K562 (cell line): Measurements from ENCODE around the gene PLXNA2. TPM values are rescaled to one million over a fixed set of nuclear protein-coding genes. Genes with fewer than 3 reads are reported as not detected.
A peak's percentile ranks its signal among the peaks of the same experiment; 100 is the strongest.

Experiments used
- ARHGAP35 ChIP-seq: fragments of 450-650 bp; IDR thresholded peaks from 2 replicates; pipeline ENCODE4 v1.6.1; 2018; ENCODE audit not compliant: partially characterized antibody
- ARNT ChIP-seq, 2 experiments: fragments of 450-650 bp; IDR thresholded peaks; 2 replicates each; pipeline ENCODE4 v1.6.1; 2016; ENCODE audit warnings: mild to moderate bottlenecking in 1 of 2
- BCOR ChIP-seq: fragments of 450-650 bp; IDR thresholded peaks from 2 replicates; pipeline ENCODE4 v1.6.1; 2016
- BRD4 ChIP-seq: fragments of 200-600 bp; sonication (generic); IDR thresholded peaks from 2 replicates; pipeline ENCODE4 v1.6.1; 2017; ENCODE audit warnings: inconsistent platforms
- MXD1 ChIP-seq: fragments of 250-450 bp; sonication (Bioruptor Pico); IDR thresholded peaks from 2 replicates; pipeline ENCODE4 v1.8.0; 2021; ENCODE audit warnings: borderline replicate concordance, mild to moderate bottlenecking, moderate library complexity; ENCODE audit not compliant: poor library complexity, severe bottlenecking
- PRPF4 ChIP-seq: fragments of 200-400 bp; formaldehyde crosslinking; IDR thresholded peaks from one replicate; pipeline ENCODE4 v1.6.1; 2017; ENCODE audit warnings: low read length, low read depth, mild to moderate bottlenecking; ENCODE audit not compliant: insufficient read depth, poor library complexity, severe bottlenecking
- RBM25 ChIP-seq: fragments of 200-400 bp; formaldehyde crosslinking; IDR thresholded peaks from 2 replicates; pipeline ENCODE4 v1.6.1; 2018; ENCODE audit warnings: low read length, low read depth, moderate library complexity; ENCODE audit not compliant: severe bottlenecking
- SMAD3 ChIP-seq: fragments of 450-650 bp; formaldehyde crosslinking; conservative IDR thresholded peaks from 2 replicates; pipeline ENCODE4 v1.4.0; 2020; ENCODE audit warnings: mild to moderate bottlenecking
- SMC3 ChIP-seq: conservative IDR thresholded peaks from 2 replicates; pipeline ENCODE4 v1.6.1; 2011; ENCODE audit warnings: low read depth, low read length, improper control_type of control experiment; ENCODE audit not compliant: insufficient read depth
- TBP ChIP-seq: optimal IDR thresholded peaks from 2 replicates; pipeline ENCODE3; 2011; ENCODE audit warnings: low read depth, low read length, improper control_type of control experiment
- TFAM ChIP-seq: fragments of 250-450 bp; sonication (Bioruptor Pico); conservative IDR thresholded peaks from 2 replicates; pipeline ENCODE4 v1.5.0; 2021; ENCODE audit warnings: mild to moderate bottlenecking, moderate library complexity
- ZBTB7A ChIP-seq: IDR thresholded peaks from 2 replicates; pipeline ENCODE4 v1.6.1; 2011; ENCODE audit warnings: low read depth, mild to moderate bottlenecking, low read length, moderate library complexity, borderline replicate concordance; ENCODE audit not compliant: control insufficient read depth
- ZC3H8 ChIP-seq: fragments of 450-650 bp; IDR thresholded peaks from 2 replicates; pipeline ENCODE4 v1.6.1; 2017
- ZNF316 ChIP-seq: fragments of 450-650 bp; IDR thresholded peaks from 2 replicates; pipeline ENCODE4 v1.6.1; 2016
- ZNF398 ChIP-seq: fragments of 250-450 bp; sonication (Bioruptor Pico); IDR thresholded peaks from 2 replicates; pipeline ENCODE4 v1.8.0; 2021; ENCODE audit warnings: moderate library complexity, mild to moderate bottlenecking, inconsistent platforms
- ZNF561 ChIP-seq: fragments of 450-650 bp; formaldehyde crosslinking; conservative IDR thresholded peaks from 2 replicates; pipeline ENCODE4 v1.4.0; 2020; ENCODE audit warnings: mild to moderate bottlenecking, moderate library complexity
- polyA plus RNA-seq, 8 experiments: library from polyadenylated mRNA; depleted of rRNA in 4 of 8; stranded (reverse) in 5 of 8; unstranded in 3 of 8; fragments of >200 nt; fragmentation: Nextera tagmentation in 2 of 8; fragmentation: Illumina TruSeq in 1 of 8; extraction: Ambion mirVana in 2 of 8; extraction: Trizol in 1 of 8; gene quantifications; 2 replicates each; pipeline versions ENCODE4 v1.2.1 to v1.2.3, GENCODE V29; 2011 to 2014; ENCODE audit warnings: inconsistent platforms in 1 of 8, missing spikeins in 1 of 8
- total RNA-seq, 7 experiments: library from RNA; depleted of rRNA in 6 of 7; stranded (reverse); fragments of >200 nt in 6 of 7; fragmentation: Illumina TruSeq in 2 of 7; extraction: Trizol in 2 of 7; gene quantifications; 2 replicates each; pipeline versions ENCODE4 v1.2.1 to v1.2.3, GENCODE V29; 2011 to 2021; ENCODE audit warnings: low replicate concordance in 1 of 7
- TF ChIP-seq, protein P1 (sequence below), 2 experiments: IDR thresholded peaks; 2 replicates each; pipeline ENCODE4 v1.6.1; 2012; ENCODE audit warnings: improper control_type of control experiment in 2 of 2, low read depth in 2 of 2, low read length in 2 of 2, borderline replicate concordance in 1 of 2
- TF ChIP-seq, protein P2 (sequence below): fragments of 250-450 bp; sonication (Bioruptor Pico); IDR thresholded peaks from 2 replicates; pipeline ENCODE4 v1.4.0; 2020

Gene PLXNA2
- total and polyA plus RNA-seq, 9 of the 15 experiments (the other 6 are each of a cell fraction or from before 2014, with no cell fraction given), result 0.01 to 1.3 (median 0.32) TPM

DNA sequence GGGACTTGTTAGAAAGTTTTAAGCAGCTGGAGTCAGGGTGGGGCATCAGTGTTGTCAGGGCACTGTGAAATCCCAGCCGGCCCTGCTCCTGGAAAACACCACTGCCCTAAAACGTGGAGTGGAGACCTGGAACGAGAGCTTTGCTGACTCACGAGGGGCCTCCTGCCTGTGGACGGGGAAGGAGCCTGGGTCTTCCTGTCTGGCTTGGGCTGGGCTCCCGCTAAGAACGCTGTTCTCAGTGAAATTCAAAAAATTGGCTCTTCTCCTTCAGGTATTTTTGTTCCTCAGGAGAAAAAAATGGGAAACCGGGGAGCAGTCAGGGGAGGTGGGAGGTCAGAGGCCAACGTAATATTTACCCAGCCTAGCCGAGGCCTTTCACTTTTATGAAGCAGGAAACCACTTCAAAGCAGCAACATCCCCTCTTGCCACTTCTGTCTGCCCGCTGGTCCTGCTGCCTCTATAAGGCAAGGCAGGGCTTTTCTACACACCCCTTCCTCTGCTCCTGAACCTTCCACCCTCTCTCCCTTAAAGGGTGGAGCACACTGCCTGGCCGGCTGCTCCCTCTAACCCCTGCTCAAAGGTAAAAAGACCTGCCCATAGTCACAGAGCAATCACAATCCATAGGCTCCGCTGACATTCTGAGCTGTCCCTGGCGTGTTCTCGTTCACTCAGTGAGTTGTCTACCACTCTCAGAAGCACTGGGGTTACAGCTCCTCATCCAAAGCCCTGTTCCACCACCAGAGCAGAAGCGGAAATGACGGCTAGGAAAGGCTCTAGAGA is 8.0 kb downstream of the PLXNA2 start (continued):
- TF ChIP-seq ARNT (IDR thresholded peaks at IDR 0.05), result no peak
- TF ChIP-seq SMC3, result no peak
- TF ChIP-seq ZNF398 (CRISPR knock-in tag), result no peak; the same call in 1 of the 2 replicates
- no peak for TF ChIP-seq MXD1 (CRISPR knock-in tag)
- TF ChIP-seq BRD4, result no peak
- TF ChIP-seq ARHGAP35, result no peak
- TF ChIP-seq RBM25, result no peak
- TF ChIP-seq, protein P1, sequence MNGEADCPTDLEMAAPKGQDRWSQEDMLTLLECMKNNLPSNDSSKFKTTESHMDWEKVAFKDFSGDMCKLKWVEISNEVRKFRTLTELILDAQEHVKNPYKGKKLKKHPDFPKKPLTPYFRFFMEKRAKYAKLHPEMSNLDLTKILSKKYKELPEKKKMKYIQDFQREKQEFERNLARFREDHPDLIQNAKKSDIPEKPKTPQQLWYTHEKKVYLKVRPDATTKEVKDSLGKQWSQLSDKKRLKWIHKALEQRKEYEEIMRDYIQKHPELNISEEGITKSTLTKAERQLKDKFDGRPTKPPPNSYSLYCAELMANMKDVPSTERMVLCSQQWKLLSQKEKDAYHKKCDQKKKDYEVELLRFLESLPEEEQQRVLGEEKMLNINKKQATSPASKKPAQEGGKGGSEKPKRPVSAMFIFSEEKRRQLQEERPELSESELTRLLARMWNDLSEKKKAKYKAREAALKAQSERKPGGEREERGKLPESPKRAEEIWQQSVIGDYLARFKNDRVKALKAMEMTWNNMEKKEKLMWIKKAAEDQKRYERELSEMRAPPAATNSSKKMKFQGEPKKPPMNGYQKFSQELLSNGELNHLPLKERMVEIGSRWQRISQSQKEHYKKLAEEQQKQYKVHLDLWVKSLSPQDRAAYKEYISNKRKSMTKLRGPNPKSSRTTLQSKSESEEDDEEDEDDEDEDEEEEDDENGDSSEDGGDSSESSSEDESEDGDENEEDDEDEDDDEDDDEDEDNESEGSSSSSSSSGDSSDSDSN (IDR thresholded peaks at IDR 0.05; ENCODE audit: borderline replicate concordance in 1 of 2, low read depth in 2 of 2, low read length in 2 of 2), result no peak
- TF ChIP-seq ZNF316, result peak; percentile 73
- no peak for TF ChIP-seq TBP
- TF ChIP-seq, protein P2, sequence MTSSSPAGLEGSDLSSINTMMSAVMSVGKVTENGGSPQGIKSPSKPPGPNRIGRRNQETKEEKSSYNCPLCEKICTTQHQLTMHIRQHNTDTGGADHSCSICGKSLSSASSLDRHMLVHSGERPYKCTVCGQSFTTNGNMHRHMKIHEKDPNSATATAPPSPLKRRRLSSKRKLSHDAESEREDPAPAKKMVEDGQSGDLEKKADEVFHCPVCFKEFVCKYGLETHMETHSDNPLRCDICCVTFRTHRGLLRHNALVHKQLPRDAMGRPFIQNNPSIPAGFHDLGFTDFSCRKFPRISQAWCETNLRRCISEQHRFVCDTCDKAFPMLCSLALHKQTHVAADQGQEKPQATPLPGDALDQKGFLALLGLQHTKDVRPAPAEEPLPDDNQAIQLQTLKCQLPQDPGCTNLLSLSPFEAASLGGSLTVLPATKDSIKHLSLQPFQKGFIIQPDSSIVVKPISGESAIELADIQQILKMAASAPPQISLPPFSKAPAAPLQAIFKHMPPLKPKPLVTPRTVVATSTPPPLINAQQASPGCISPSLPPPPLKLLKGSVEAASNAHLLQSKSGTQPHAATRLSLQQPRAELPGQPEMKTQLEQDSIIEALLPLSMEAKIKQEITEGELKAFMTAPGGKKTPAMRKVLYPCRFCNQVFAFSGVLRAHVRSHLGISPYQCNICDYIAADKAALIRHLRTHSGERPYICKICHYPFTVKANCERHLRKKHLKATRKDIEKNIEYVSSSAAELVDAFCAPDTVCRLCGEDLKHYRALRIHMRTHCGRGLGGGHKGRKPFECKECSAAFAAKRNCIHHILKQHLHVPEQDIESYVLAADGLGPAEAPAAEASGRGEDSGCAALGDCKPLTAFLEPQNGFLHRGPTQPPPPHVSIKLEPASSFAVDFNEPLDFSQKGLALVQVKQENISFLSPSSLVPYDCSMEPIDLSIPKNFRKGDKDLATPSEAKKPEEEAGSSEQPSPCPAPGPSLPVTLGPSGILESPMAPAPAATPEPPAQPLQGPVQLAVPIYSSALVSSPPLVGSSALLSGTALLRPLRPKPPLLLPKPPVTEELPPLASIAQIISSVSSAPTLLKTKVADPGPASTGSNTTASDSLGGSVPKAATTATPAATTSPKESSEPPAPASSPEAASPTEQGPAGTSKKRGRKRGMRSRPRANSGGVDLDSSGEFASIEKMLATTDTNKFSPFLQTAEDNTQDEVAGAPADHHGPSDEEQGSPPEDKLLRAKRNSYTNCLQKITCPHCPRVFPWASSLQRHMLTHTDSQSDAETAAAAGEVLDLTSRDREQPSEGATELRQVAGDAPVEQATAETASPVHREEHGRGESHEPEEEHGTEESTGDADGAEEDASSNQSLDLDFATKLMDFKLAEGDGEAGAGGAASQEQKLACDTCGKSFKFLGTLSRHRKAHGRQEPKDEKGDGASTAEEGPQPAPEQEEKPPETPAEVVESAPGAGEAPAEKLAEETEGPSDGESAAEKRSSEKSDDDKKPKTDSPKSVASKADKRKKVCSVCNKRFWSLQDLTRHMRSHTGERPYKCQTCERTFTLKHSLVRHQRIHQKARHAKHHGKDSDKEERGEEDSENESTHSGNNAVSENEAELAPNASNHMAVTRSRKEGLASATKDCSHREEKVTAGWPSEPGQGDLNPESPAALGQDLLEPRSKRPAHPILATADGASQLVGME (CRISPR knock-in tag), result no peak
- no peak for TF ChIP-seq ZC3H8
- TF ChIP-seq SMAD3, result peak; percentile 17; the same call in 1 of the 2 replicates
- TF ChIP-seq TFAM (CRISPR knock-in tag), result no peak
- peak; percentile 55; the same call in 1 of the 2 replicates for TF ChIP-seq ZBTB7A
- no peak for TF ChIP-seq ZNF561 (CRISPR knock-in tag)
- TF ChIP-seq BCOR, result no peak
- no peak for TF ChIP-seq PRPF4
